ENCODE results near the gene OAS3. TPM values are rescaled to one million over a fixed set of nuclear protein-coding genes. Genes with fewer than 3 reads are reported as not detected.

The OAS3 gene
- total RNA-seq, 1 experiment from 2014 or later, result 42.6 TPM

- DNase-seq (ENCODE audit: low spot score), result no peak
- TF ChIP-seq EZH2 (IDR thresholded peaks at IDR 0.05; ENCODE audit: borderline replicate concordance, low read depth, low read length, poor library complexity, severe bottlenecking) (no peak), CTCF (conservative IDR thresholded peaks at IDR 0.05; ENCODE audit: low read depth, low read length) (no peak)
- H3K27ac ChIP-seq (ENCODE audit: low read depth, low read length, poor library complexity, severe bottlenecking), result no peak overlapping the region
- POLR2A ChIA-PET (ENCODE audit: low non-redundant PET), result no interaction called here
- BruUV-seq (replicated peaks), result no TSS peak
- no peaks in the 10 kb centered on the region for H3K36me3 ChIP-seq (ENCODE audit: insufficient read depth, low read length, poor library complexity, severe bottlenecking)
- H3K4me3 ChIP-seq (ENCODE audit: low read depth, low read length, poor library complexity, severe bottlenecking), result no peak overlapping the region
- no peaks in the 10 kb centered on the region for H3K9me3 ChIP-seq (ENCODE audit: low read depth, low read length, poor library complexity, severe bottlenecking)
- peaks cover 9% of the 10 kb centered on the region for H3K4me1 ChIP-seq (ENCODE audit: insufficient read depth, low read length, poor library complexity, severe bottlenecking)
- H3K27me3 ChIP-seq (replicated peaks; ENCODE audit: insufficient read depth, low read depth, low read length, poor library complexity), result no peaks in the 10 kb centered on the region
- CTCF ChIA-PET, result no interaction called here
- intact Hi-C loops (cut with micrococcal nuclease; ENCODE audit: unreplicated experiment), result no loop called here
These were observed 44.1 kb upstream of the OAS3 start for GRCh38 chr12:112894128-112894527.

GRCh38 chr12:112898380-112898779, 39.9 kb upstream of the OAS3 start:
- Histone ChIP-seq H3K36me3 (ENCODE audit: insufficient read depth, low read length, poor library complexity, severe bottlenecking) (no peaks in the 10 kb centered on the region), H3K4me1 (ENCODE audit: insufficient read depth, low read length, poor library complexity, severe bottlenecking) (peaks cover 10% of the 10 kb centered on the region), H3K9me3 (ENCODE audit: low read depth, low read length, poor library complexity, severe bottlenecking) (no peaks in the 10 kb centered on the region), H3K27ac (ENCODE audit: low read depth, low read length, poor library complexity, severe bottlenecking) (no peak overlapping the region), H3K27me3 (replicated peaks; ENCODE audit: insufficient read depth, low read depth, low read length, poor library complexity) (no peaks in the 10 kb centered on the region), H3K4me3 (ENCODE audit: low read depth, low read length, poor library complexity, severe bottlenecking) (no peak overlapping the region)
- DNase-seq (ENCODE audit: low spot score), result no peak
- TF ChIP-seq CTCF (conservative IDR thresholded peaks at IDR 0.05; ENCODE audit: low read depth, low read length) (no peak), EZH2 (IDR thresholded peaks at IDR 0.05; ENCODE audit: borderline replicate concordance, low read depth, low read length, poor library complexity, severe bottlenecking) (no peak)
- intact Hi-C loops (cut with micrococcal nuclease; ENCODE audit: unreplicated experiment), result no loop called here
- CTCF ChIA-PET, result no interaction called here
- no TSS peak for BruUV-seq (replicated peaks)
- POLR2A ChIA-PET (ENCODE audit: low non-redundant PET), result no interaction called here

GRCh38 chr12:112900298-112901145, 37.8 kb upstream of the OAS3 start:
- ChIA-PET CTCF (interaction anchor here (0.5 to 0.7 kb wide), 8 partner anchors 39 to 483 kb away, joined by 3 to 11 read pairs (median 4); no protein-coding TSS in a partner anchor), POLR2A (ENCODE audit: low non-redundant PET) (interaction anchor here (0.6 kb wide), 1 partner anchor 92 kb away, joined by 3 read pairs; no protein-coding TSS in a partner anchor)
- intact Hi-C loops (cut with micrococcal nuclease; ENCODE audit: unreplicated experiment), result no loop called here
- Histone ChIP-seq H3K27me3 (replicated peaks; ENCODE audit: insufficient read depth, low read depth, low read length, poor library complexity) (no peaks in the 10 kb centered on the region), H3K4me3 (ENCODE audit: low read depth, low read length, poor library complexity, severe bottlenecking) (no peak overlapping the region), H3K27ac (ENCODE audit: low read depth, low read length, poor library complexity, severe bottlenecking) (no peak overlapping the region), H3K36me3 (ENCODE audit: insufficient read depth, low read length, poor library complexity, severe bottlenecking) (no peaks in the 10 kb centered on the region), H3K9me3 (ENCODE audit: low read depth, low read length, poor library complexity, severe bottlenecking) (no peaks in the 10 kb centered on the region), H3K4me1 (ENCODE audit: insufficient read depth, low read length, poor library complexity, severe bottlenecking) (peaks cover 13% of the 10 kb centered on the region)
- TF ChIP-seq CTCF (conservative IDR thresholded peaks at IDR 0.05; ENCODE audit: low read depth, low read length) (peak; percentile 81), EZH2 (IDR thresholded peaks at IDR 0.05; ENCODE audit: borderline replicate concordance, low read depth, low read length, poor library complexity, severe bottlenecking) (no peak)
- peak; percentile 83 for DNase-seq (ENCODE audit: low spot score)
- BruUV-seq (replicated peaks), result no TSS peak
